Occipital lobe (tissue), 2 donors: ENCODE data around the gene STAT3. TPM values are rescaled to one million over a fixed set of nuclear protein-coding genes. Genes with fewer than 3 reads are reported as not detected.

Experiments
- DNase-seq: peaks from one replicate; lab custom pipeline; 2025; lab: John Stamatoyannopoulos, UW
- total RNA-seq: library from RNA; depleted of rRNA; stranded (reverse); fragments of >200 nt; gene quantifications from one replicate; pipeline ENCODE4 v1.2.3, GENCODE V29; 2014

STAT3 gene
- total RNA-seq, 1 donor from 2014 or later: 25.1 TPM

DNA sequence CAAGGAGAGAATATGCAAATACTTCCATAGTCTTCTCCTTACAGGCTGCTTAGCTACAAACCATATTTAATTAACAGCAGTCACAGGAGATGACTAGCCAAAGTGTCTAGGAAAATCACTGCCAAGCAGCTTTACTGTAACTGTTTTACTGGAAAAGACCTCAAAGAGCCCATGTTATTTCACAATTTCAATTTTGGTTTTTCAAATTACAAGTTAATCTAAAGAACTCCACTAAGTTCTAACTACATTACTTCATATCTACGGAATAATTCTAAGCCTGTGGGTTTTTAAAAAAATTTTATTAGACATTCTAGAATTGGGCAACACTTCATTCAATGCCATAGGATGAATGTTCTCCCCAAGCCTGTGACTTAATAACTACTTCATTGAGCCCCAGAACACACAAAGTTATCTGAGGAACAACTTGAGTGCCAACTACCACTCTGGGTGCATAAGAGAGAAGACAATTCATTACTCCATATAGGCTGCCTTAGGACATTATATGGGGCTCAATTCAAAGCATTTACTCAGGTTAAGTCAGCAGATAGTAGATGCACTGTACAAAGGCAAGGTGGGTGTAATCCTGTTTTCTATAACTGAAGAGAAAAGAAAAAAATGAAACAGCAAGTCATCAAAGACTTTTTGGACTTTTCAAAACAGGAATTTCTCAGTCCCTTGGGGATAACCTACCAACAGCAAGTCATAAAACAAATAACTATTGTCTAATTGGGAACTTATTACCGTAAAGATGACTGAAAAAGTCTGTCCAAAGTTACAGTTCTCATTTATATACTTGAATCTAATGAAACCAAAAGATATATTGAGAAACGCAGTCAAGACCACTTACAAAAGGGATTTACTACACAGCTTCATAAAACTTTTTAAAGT lies 33.0 kb downstream of the STAT3 start:
- no peak for DNase-seq

DNA sequence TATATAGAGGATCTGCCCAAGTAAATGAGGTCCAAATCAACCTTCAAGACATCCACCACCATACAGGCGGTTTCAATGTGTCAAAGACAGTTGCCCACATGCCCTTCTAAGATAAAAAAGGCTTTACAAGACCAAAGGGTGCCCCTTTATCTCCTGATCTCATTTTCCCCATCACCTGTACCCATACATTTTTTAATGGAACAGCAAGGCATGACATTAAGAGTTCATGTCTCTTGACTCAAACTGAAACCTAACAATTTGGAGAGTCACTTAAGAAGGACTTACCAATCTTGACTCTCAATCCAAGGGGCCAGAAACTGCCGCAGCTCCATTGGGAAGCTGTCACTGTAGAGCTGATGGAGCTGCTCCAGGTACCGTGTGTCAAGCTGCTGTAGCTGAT lies 40.1 kb downstream of the STAT3 start:
- no peak for DNase-seq

DNA sequence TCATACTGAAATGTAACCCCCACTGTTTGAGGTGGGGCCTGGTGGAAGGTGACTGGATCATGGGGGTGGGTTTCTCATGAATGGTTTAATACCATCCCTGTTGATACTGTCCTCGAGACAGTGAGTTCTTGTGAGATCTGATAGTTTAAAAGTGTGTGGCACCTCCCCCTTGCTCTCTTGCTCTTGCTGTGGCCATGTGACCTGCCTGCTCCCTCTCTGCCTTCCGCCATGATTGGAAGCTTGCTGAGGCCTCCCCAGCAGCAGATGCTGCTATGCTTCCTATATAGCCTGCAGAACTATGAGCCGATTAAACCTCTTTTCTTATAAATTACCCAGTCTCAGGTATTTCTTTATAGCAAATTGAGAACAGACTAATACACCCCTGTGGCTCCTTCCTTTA lies 40.6 kb downstream of the STAT3 start:
- no peak for DNase-seq

- no peak for DNase-seq
Measured at GRCh38 chr17:42347198-42347597, 41.0 kb downstream of the STAT3 start.

DNA sequence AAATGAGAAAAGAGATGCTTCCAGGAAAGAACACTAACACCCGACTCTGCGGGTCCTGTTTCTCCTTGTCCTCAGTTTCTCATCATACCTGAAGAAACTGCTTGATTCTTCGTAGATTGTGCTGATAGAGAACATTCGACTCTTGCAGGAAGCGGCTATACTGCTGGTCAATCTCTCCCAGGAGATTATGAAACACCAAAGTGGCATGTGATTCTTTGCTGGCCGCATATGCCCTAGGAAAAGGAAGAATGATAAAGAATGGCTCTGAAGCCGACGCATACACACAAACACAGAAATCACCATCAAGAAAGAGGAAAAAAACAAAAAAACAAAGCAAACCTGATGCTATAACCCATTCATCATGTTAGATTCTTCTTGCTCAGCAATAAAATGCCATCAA lies 41.8 kb downstream of the STAT3 start:
- DNase-seq: no peak

- no peak for DNase-seq
Measured at GRCh38 chr17:42345396-42346073, 42.7 kb downstream of the STAT3 start.

DNA sequence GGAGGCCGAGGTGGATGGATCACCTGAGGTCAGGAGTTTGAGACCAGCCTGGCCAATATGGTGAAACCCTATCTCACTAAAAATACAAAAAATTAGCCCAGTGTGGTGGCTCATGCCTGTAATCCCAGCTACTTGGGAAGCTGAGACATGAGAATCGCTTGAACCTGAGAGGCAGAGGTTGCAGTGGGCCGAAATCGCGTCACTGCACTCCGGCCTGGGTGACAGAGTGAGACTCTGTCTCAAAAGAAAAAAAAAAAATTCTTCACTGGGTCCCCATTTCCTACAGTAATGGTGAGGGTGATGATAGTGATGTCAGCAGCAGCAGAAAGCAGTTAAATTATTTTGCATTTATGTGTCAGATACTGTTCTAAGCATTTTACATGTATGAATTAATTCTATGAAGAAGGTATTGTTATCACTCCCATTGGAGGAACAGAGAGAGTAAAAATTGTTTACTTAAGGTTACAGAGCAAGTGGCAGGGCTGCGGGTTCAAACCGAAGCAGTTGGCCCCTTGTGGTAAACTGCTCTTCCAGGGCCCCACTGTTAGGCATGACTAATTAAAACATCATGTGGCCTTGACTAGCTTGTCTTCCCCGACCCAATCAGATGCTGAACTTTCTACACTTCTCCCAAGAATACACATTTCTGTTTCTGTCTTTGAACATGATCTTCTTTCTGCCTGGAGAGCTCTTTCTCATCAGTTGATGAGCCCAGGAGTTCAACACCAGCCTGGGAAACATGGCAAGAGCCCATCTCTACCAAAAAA lies 45.8 kb downstream of the STAT3 start:
- DNase-seq: no peak

GRCh38 chr17:42341568-42341967 lies 46.7 kb downstream of the STAT3 start:
- DNase-seq: no peak

GRCh38 chr17:42340691-42341127 lies 47.5 kb downstream of the STAT3 start:
- no peak for DNase-seq

DNA sequence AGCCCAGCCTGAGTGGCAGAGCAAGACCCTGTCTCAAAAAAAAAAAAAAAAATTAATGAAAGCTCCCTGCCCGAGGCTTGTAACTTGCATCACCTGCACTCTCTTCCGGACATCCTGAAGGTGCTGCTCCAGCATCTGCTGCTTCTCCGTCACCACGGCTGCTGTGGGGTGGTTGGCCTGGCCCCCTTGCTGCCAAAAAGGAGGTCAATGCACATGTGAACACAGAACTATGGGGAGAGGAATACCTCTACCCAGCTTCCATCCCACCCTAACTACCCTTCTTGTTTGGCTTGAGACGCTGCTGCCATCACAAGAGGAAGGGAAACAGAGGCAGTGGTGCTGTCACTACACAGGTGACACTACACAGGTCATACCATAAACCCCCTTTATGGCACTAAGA lies 49.0 kb downstream of the STAT3 start:
- DNase-seq: no peak

- DNase-seq: no peak
Measured at GRCh38 chr17:42338427-42338985, 49.7 kb downstream of the STAT3 start.

DNA sequence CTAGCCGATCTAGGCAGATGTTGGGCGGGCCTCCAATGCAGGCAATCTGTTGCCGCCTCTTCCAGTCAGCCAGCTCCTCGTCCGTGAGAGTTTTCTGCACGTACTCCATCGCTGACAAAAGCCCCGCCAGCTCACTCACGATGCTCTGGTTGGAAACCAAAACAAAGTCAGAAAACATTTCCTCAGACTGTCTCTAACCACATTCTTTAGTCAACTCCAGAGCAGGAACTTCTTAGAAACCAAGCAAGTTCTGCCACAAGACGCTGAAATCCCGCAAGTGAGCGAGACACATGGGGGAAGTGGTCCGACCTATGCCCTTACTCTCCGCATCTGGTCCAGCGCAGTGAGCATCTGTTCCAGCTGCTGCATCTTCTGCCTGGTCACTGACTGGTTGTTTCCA lies 50.8 kb downstream of the STAT3 start:
- DNase-seq: no peak

GRCh38 chr17:42334677-42335076 lies 53.6 kb downstream of the STAT3 start:
- no peak for DNase-seq

- DNase-seq: no peak
Measured at GRCh38 chr17:42333053-42333452, 55.2 kb downstream of the STAT3 start.

GRCh38 chr17:42329025-42329976 lies 58.9 kb downstream of the STAT3 start:
- no peak for DNase-seq

- no peak for DNase-seq
Measured at GRCh38 chr17:42325026-42325425, 63.2 kb downstream of the STAT3 start.

DNA sequence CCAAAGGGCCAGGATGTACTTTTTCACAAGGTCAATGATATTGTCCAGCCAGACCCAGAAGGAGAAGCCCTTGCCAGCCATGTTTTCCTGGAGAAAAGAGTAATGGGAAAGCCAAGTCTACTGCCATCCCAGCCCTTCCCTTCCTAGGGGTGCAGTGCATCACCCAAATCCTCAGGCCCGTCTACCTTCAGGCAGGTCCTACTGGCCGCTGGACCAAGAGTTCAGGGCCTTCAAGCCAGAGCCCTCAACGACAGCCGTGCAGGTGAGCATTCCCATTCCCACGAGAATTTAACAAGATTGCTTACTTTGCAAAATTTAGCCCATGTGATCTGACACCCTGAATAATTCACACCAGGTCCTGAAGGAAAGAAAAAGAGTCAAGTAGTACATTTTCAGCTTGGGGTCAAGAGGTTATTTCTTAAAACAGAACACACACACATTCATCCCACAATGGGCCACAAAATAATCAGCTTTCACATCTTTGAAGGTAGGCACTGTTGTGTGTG lies 64.9 kb downstream of the STAT3 start:
- DNase-seq: no peak

- DNase-seq: peak; percentile 72
Measured at GRCh38 chr17:42322382-42323267, 65.6 kb downstream of the STAT3 start.

DNA sequence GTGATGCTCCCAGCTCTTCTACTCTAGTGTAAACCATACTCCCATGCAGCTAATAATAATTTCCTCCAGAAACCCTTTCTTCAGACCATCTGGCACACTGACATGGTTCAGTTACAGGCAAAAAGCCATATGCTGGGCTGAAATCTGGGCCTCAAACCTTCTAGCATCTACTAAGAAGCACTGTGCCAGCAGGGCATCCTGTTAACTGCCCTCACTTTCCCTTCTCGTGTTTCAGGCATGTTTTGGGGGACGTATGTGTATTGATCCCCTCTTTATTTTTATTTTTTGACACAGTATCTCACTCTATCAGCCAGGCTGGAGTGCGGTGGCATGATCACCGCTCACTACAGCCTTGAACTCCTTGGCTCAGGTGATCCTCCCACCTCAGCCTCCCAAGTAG lies 66.7 kb downstream of the STAT3 start:
- no peak for DNase-seq
